ENCODE data around the gene CIAO1.
"Not testable (repeated sequence)": the region's sequence is repeated elsewhere in the genome, so short reads cannot be mapped to it uniquely, and the experiment has no call there.

CIAO1 gene

GRCh38 chr2:96265840-96266679 lies at the start of gene CIAO1, which contains the start of gene TMEM127:
Gene CIAO1 (plus strand): TSS chr2:96266225. CDS start chr2:96266351, 126 bp downstream.
Gene TMEM127 (minus strand): TSS chr2:96265997. CDS start chr2:96265381, 616 bp downstream.
- peak; percentile 99 for DNase-seq

DNA sequence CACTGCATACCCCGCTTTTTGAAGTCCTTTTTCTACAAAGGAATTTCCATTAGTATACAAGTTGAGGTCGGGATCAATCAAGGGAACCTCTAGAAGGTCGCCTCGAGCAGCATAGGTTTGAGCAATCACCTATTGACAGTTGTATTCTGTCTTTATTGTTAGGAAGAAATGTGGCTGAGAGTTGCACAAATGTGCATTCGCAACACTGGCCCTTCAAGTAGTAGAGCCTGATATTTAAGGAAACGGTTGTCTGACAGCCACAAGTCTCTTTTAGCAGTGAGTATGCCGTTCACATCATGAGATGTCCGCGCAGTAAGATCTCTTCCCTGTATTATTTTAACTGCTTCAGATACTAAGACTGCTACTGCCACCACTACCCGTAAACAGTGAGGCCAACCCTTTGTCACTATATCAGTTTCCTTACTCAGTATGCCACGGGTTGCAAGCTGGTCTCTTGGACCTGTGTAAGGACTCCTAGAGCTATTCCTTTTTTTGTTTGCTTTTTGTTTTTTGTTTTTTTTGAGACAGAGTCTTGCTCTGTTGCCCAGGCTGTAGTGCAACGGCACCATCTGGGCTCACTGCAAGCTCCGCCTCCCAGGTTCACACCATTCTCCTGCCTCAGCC lies 47.4 kb upstream of the CIAO1 start:
- DNase-seq = no peak

GRCh38 chr2:96219959-96220358 lies 46.1 kb upstream of the CIAO1 start:
- not testable (repeated sequence) for DNase-seq

GRCh38 chr2:96221106-96221505 lies 44.9 kb upstream of the CIAO1 start:
- DNase-seq = not testable (repeated sequence)

DNA sequence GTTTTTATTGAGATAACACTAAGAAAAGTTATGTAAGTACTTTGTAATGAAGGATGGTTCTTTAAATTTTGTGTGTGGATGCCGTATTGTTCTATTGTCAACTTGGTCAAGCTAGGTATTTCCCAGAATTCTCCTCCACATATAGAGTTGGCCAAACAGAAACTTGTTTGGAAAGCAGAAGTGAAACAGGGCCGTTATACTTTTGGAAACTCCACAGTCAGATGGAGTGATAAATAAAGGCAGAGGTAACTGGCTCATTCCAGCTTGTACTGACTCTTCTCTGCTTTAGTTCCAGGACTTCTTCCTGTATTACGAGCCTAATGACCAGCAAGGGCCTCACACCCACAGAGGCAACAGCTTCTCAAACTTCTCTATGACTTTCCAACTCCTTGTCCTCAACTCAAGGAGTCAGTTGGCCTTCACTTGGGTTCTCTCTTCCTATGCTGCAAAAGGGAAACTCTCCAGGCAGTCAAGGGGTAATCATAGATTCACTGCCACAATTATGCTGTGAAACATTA lies 41.0 kb upstream of the CIAO1 start:
- no peak for DNase-seq

DNA sequence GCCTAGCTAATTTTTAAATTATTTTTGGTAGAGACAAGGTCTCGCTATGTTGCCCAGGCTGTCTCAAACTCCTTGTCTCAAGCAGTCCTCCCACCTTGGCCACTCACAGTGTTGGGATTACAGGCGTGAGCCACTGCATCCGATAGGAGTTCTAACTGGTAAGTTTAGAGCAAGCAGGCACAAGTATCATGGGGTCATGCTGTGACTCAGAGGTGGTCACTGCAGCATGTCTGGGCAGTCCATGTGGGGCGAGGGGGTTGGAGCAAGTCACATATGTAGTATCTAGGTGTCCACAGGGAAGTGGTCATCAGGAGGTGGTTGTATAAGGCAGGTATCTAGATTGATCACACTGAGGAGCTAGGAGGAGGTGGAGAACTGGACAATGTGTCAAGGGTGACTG lies 34.7 kb upstream of the CIAO1 start:
- no peak for DNase-seq

DNA sequence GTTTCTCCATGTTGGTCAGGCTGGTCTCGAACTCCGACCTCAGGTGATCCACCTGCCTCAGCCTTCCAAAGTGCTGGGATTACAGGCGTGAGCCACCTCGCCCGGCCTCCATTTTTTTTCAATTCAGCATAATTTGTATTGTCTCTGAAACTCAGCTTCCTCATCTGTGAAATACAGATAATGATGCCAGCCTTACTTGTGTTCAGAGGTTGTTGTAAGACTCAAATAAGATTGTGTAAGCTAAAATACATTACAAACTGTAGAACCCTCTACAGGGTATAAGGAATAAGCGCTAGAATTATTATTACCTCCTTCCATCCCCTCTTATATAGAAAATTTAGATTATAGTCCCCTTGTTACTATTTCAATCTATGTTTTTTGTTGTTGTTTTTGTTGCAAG lies 32.6 kb upstream of the CIAO1 start:
- no peak for DNase-seq

GRCh38 chr2:96233880-96234316 lies 32.1 kb upstream of the CIAO1 start:
- DNase-seq = no peak

DNA sequence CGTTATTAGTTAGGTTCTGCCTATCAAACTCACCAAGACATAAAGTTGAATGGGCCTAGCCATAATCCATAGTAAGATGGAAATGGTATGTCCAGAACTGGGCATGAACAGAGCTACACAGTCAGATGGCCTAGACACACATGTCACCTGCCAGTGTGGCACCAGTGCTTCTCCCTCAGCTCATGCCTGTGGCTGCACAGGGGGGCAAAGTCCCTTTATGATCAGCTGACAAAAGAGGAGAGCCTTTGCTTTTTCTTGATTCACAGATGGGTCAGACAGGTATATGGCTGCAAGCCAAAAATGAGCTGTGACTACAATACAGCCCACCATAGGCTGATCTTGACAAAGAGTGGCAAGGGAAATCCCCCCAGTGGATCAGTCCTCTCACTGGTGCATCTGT lies 29.1 kb upstream of the CIAO1 start:
- DNase-seq = no peak

DNA sequence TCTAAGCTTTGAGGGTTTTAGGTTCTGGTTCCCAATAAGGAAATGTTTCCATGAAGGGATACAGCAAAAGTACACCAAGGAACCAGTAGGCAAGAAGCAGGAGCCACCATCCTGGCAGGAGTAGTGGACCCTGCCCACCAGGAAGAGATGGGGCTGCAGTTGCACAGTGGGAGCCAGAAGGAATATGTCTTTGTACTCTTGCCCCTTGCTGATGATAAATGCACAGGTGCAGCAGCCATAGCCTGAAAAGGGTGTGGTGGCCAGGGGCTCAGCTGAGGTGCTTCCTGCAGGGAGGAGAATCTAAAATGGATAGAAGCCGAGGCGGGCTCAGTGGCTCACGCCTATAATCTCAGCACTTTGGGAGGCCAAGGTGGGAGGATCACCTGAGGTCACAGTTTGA lies 27.8 kb upstream of the CIAO1 start:
- no peak for DNase-seq

DNA sequence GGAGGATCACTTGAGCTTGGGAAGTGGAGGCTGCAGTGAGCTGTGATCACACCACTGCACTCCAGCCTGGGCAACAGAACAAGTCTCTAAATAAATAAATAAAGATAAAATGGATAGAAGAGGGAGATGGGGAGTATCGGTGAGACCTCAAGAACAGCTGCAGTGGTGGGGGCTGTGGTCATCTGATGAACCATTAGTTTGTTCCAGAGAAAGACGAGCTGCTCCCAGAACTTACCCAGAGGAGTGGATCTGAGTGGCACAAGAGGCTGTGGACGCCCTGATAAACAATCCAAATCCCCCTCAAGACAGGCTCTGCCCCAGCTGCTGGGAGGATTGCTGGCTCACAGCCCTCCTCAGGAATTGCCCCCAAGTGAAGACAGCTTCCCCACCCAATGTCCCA lies 26.9 kb upstream of the CIAO1 start:
- DNase-seq = no peak

GRCh38 chr2:96239745-96240264 lies 26.2 kb upstream of the CIAO1 start:
- no peak for DNase-seq

DNA sequence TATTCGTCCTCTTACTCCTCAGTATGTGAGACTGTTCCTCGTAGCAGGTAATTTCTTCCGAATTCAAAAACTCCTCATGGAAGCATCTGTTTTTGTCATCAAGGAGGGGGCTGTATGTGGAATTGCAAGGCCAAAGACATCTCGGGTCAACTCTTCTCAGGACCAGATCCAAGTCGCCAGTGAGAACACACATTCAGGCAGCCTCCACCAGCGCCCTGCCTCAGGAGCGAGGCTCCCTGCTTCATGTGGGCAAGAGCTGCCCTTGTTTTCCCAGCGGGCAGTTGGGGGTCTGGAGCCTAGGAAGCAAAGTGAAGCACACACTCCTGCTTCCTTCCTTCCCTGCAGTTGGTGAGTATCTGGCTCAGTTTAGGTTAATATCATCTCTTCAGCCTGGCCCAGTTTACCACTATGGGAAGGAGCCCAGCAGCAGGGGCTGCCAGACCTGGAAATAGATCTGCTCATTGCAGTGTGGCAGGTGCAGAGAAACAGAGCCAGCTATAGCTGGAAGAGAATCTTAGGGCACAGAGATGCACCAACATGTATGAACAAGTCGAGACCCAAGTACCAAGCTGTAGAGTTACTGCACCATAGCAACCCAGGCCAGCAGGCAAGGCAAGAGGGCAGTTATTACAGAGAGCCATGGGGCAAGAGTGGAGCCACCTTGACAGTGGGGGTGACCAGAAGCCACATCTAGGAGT lies 25.5 kb upstream of the CIAO1 start:
- DNase-seq = no peak

DNA sequence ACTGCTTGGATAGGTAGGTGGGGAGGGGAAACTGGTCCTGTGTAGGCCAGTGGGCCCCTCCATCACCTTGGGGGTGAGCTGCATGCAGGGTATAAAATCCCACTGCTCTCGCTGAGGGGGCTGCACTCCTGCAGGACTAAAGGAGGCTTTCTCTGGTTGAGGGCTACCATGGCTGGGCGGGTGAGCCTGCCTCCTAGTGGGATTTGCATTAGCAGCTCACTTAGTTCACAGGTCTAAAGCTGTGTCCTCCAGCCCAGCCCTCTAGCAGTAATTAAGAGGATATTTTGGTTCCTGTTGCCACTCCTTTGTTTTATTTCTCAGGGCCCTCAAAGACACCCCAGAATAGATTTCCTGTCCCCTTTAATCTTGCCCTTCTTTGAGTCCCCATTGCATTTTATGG lies 24.8 kb upstream of the CIAO1 start:
- DNase-seq = no peak

- DNase-seq = peak; percentile 62
Observed at GRCh38 chr2:96241900-96242611, 24.0 kb upstream of the CIAO1 start.

DNA sequence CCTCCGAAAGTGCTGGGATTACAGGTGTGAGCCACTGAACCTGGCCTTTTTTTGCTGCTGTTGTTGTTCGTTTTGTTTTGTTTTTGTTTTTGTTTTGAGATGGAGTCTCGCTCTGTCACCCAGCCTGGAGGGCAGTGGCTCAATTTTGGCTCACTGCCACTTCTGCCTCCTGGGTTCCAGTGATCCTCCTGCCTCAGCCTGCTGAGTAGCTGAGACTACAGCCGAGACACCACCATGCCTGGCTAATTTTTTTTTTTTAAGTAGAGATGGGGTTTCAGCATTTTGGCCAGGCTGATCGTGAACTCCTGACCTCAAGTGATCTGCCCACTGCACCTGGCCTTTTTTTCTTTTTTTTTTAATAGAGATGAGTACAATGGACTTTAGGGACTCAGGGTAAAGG lies 22.2 kb upstream of the CIAO1 start:
- no peak for DNase-seq

DNA sequence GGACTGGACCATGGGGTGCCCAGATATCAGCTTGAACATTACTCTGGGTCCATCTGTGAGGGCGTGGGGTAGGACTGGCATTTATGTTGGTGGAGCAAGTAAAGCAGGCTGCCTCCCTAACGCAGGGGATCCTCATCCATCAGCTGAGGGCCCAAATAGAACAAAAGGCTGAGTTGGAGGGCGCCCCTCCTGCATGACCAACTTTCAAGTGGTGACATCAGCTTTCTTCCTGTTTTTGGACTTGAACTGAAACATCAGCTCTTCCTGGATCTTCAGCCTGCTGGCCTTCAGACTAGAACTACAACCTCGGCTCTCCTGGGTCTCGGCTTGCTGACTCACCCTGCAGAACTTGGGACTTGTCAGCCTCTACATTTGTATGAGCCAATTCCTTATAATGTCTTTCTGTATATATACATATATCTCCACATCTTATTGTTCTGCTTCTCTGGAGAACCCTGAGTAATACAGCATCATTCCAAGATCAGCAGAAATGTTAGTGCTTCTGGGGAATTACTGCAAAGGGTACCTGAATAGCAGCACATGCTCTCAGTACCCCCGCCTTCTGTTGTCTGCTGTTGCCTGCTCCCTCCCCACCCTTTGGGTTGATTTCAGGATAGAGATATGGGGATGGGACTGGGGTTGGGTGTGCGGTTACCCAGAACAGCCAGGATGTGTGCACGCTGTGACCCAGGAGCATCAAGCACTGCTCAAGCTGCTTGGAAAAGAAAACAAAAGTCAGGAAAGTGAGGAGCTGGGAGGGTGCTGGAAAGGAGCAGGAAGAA lies 20.2 kb upstream of the CIAO1 start:
- DNase-seq = no peak

GRCh38 chr2:96247009-96247408 lies 19.0 kb upstream of the CIAO1 start:
- no peak for DNase-seq

- DNase-seq = no peak
Observed at GRCh38 chr2:96247896-96248295, 18.1 kb upstream of the CIAO1 start.

DNA sequence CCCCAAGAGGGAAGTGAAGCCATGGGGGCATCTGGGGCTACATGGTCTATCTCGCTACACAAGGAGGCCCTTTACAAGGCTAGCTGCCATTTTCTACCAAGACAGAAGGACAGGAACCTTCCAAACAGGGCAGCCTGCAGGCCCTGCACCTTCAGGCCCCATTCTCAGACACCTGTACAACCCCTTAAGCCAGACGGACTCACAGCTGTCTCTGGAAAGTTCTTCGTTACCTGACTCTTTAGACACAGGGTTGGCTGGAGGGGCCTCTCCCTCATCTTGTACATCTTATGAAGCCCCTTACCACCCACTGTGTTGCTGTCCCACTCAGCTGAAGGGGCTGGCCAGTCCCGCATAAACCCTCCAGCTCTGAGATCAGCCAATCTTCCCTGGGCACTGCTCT lies 17.4 kb upstream of the CIAO1 start:
- DNase-seq = no peak

DNA sequence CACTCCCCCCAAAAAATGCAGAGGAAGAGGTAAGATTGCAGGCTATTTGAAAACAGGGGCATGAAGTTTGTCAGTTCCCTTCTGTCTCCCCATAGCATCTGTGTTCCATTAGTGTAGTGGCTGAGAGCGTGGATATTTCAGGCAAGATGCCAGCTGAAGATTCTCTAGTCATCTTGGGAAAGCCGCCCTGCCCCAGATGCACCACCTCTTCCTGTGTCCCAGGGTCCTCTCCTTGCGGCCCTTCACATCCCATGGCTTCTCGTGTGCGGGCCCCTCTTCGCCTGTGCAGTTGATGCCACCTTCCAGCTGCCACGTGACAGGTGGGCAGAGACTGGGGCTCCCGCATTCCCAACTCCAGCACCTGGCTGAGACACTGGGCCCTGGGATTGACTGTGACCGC lies 16.4 kb upstream of the CIAO1 start:
- DNase-seq = peak; percentile 69

DNA sequence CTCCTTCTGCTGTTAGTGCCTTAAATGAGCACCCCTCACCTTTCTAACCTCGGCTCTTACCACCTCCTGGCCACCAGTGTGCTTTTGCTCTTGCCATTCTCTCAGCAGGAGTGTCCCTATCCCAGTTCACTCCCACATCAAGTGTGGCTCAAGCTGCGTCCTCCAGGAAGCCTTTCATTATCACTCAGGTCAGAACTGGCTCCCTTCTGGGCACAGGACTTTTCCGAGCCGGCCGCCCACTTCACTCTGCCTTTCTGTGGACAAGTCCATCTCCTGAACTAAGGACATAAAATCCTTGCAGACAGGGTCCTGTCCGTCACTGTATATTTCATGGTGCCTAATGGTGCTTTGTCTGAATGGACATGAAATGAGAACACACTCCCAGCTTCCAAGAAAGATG lies 15.8 kb upstream of the CIAO1 start:
- DNase-seq = no peak
